ENCODE measurements around the gene CADM1. TPM values are rescaled to one million over a fixed set of nuclear protein-coding genes. Genes with fewer than 3 reads are reported as not detected.

CADM1 gene
- total RNA-seq, 1 experiment from 2014 or later = 1.1 TPM

- intact Hi-C loops (cut with micrococcal nuclease) = no loop called here
- no peaks in the 10 kb centered on the region for H3K4me1 ChIP-seq (ENCODE audit: insufficient read depth, low read length)
- BruUV-seq (replicated peaks) = no TSS peak
- ChIA-PET POLR2A (ENCODE audit: unreplicated experiment) (no interaction called here), CTCF (no interaction called here)
- TF ChIP-seq EZH2phosphoT487 (IDR thresholded peaks at IDR 0.05; ENCODE audit: borderline replicate concordance, low read length) = no peak
- no peak for TF ChIP-seq EZH2 (IDR thresholded peaks at IDR 0.05; ENCODE audit: low read length, unreplicated experiment)
- TF ChIP-seq CTCF (conservative IDR thresholded peaks at IDR 0.05; ENCODE audit: low read depth, low read length) = no peak
- no peaks in the 10 kb centered on the region for H3F3A ChIP-seq (ENCODE audit: low read length, unreplicated experiment)
- H3K9me2 ChIP-seq (replicated peaks; ENCODE audit: low read length) = no peaks in the 10 kb centered on the region
- peaks cover 7% of the 10 kb centered on the region; the same call in 1 of the 2 replicates for H3K9me3 ChIP-seq (ENCODE audit: low read length)
- DNase-seq (no peak), ATAC-seq (no peak)
- H3K4me3 ChIP-seq (ENCODE audit: low read length) = no peak overlapping the region
- H2AFZ ChIP-seq (ENCODE audit: low read length) = no peak overlapping the region
- H3K9ac ChIP-seq (ENCODE audit: low read length) = no peak overlapping the region
- H3K79me2 ChIP-seq (ENCODE audit: low read length) = no peaks in the 10 kb centered on the region
- H3K36me3 ChIP-seq (ENCODE audit: low read depth, low read length) = no peaks in the 10 kb centered on the region
- peaks cover 4% of the 10 kb centered on the region; the same call in 1 of the 2 replicates for H3K27me3 ChIP-seq (ENCODE audit: low read length)
- H3K27ac ChIP-seq (ENCODE audit: low read length) = no peak overlapping the region
- H4K20me1 ChIP-seq (ENCODE audit: low read length) = no peaks in the 10 kb centered on the region
- H3K4me2 ChIP-seq (ENCODE audit: low read length) = no peak overlapping the region
These were observed 95.0 kb downstream of the CADM1 start for GRCh38 chr11:115409116-115409670.

- H3K9me2 ChIP-seq (replicated peaks; ENCODE audit: low read length) = no peaks in the 10 kb centered on the region
- TF ChIP-seq EZH2phosphoT487 (IDR thresholded peaks at IDR 0.05; ENCODE audit: borderline replicate concordance, low read length) = no peak
- no peak for TF ChIP-seq EZH2 (IDR thresholded peaks at IDR 0.05; ENCODE audit: low read length, unreplicated experiment)
- TF ChIP-seq CTCF (conservative IDR thresholded peaks at IDR 0.05; ENCODE audit: low read depth, low read length) = no peak
- no peaks in the 10 kb centered on the region for H3K79me2 ChIP-seq (ENCODE audit: low read length)
- H3K4me2 ChIP-seq (ENCODE audit: low read length) = no peak overlapping the region
- ChIA-PET CTCF (no interaction called here), POLR2A (ENCODE audit: unreplicated experiment) (no interaction called here)
- H3K4me1 ChIP-seq (ENCODE audit: insufficient read depth, low read length) = no peaks in the 10 kb centered on the region
- intact Hi-C loops (cut with micrococcal nuclease) = no loop called here
- no peak overlapping the region for H3K4me3 ChIP-seq (ENCODE audit: low read length)
- no peaks in the 10 kb centered on the region for H4K20me1 ChIP-seq (ENCODE audit: low read length)
- H2AFZ ChIP-seq (ENCODE audit: low read length) = no peak overlapping the region
- DNase-seq = no peak
- H3K27me3 ChIP-seq (ENCODE audit: low read length) = peaks cover 4% of the 10 kb centered on the region; the same call in 1 of the 2 replicates
- ATAC-seq = no peak
- no TSS peak for BruUV-seq (replicated peaks)
- no peak overlapping the region for H3K27ac ChIP-seq (ENCODE audit: low read length)
- H3K9me3 ChIP-seq (ENCODE audit: low read length) = peaks cover 7% of the 10 kb centered on the region; the same call in 1 of the 2 replicates
- H3F3A ChIP-seq (ENCODE audit: low read length, unreplicated experiment) = no peaks in the 10 kb centered on the region
- H3K36me3 ChIP-seq (ENCODE audit: low read depth, low read length) = no peaks in the 10 kb centered on the region
- H3K9ac ChIP-seq (ENCODE audit: low read length) = no peak overlapping the region
These were observed 95.9 kb downstream of the CADM1 start for GRCh38 chr11:115408036-115408921.

GRCh38 chr11:115407496-115407895 lies 96.7 kb downstream of the CADM1 start:
- TF ChIP-seq EZH2phosphoT487 (IDR thresholded peaks at IDR 0.05; ENCODE audit: borderline replicate concordance, low read length) (no peak), CTCF (conservative IDR thresholded peaks at IDR 0.05; ENCODE audit: low read depth, low read length) (no peak), EZH2 (IDR thresholded peaks at IDR 0.05; ENCODE audit: low read length, unreplicated experiment) (no peak)
- Histone ChIP-seq H3K36me3 (ENCODE audit: low read depth, low read length) (no peaks in the 10 kb centered on the region), H3K27me3 (ENCODE audit: low read length) (peaks cover 4% of the 10 kb centered on the region; the same call in 1 of the 2 replicates), H2AFZ (ENCODE audit: low read length) (no peak overlapping the region), H3K79me2 (ENCODE audit: low read length) (no peaks in the 10 kb centered on the region), H3K9me3 (ENCODE audit: low read length) (peaks cover 9% of the 10 kb centered on the region; the same call in 1 of the 2 replicates), H3K4me2 (ENCODE audit: low read length) (no peak overlapping the region), H3K9me2 (replicated peaks; ENCODE audit: low read length) (no peaks in the 10 kb centered on the region), H3K4me1 (ENCODE audit: insufficient read depth, low read length) (no peaks in the 10 kb centered on the region), H3K27ac (ENCODE audit: low read length) (no peak overlapping the region), H3F3A (ENCODE audit: low read length, unreplicated experiment) (no peaks in the 10 kb centered on the region), H3K9ac (ENCODE audit: low read length) (no peak overlapping the region), H3K4me3 (ENCODE audit: low read length) (no peak overlapping the region), H4K20me1 (ENCODE audit: low read length) (no peaks in the 10 kb centered on the region)
- ATAC-seq (no peak), DNase-seq (no peak)
- ChIA-PET CTCF (no interaction called here), POLR2A (ENCODE audit: unreplicated experiment) (no interaction called here)
- intact Hi-C loops (cut with micrococcal nuclease) = no loop called here
- BruUV-seq (replicated peaks) = no TSS peak
